Spleen (tissue), 11 donors: ENCODE measurements around the gene PAX2. TPM values are rescaled to one million over a fixed set of nuclear protein-coding genes. Genes with fewer than 3 reads are reported as not detected.

Experiments
- DNase-seq: peaks from one replicate; pipeline ENCODE4 v3.0.0-alpha.2; 2020
- H3K27ac ChIP-seq, 8 donors: fragments of 200-600 bp; sonication (generic) in 7 of 8; 1 replicate in 4 of 8; 2 replicates in 4 of 8; pipeline versions ENCODE4 v1.5.0 to v1.8.0; 2016 to 2021; ENCODE audit warnings: inconsistent platforms in 4 of 8, mild to moderate bottlenecking in 4 of 8, moderate library complexity in 1 of 8
- H3K27me3 ChIP-seq, 7 donors: fragments of 200-600 bp; sonication (generic) in 6 of 7; replicated peaks in 1 of 7; 1 replicate in 4 of 7; 2 replicates in 3 of 7; pipeline versions ENCODE4 v1.5.0 to v1.8.0; 2016 to 2021; ENCODE audit warnings: inconsistent platforms in 3 of 7, mild to moderate bottlenecking in 1 of 7
- H3K36me3 ChIP-seq, 6 donors: fragments of 200-600 bp; sonication (generic) in 5 of 6; 1 replicate in 4 of 6; 2 replicates in 2 of 6; pipeline versions ENCODE4 v1.5.0 to v1.8.0; 2016 to 2021; ENCODE audit warnings: inconsistent platforms in 2 of 6
- H3K4me1 ChIP-seq, 6 donors: fragments of 200-600 bp; sonication (generic) in 5 of 6; 1 replicate in 3 of 6; 2 replicates in 3 of 6; pipeline versions ENCODE4 v1.5.0 to v1.8.0; 2016 to 2021; ENCODE audit warnings: inconsistent platforms in 3 of 6
- H3K4me3 ChIP-seq, 8 donors: fragments of 200-600 bp; sonication (generic) in 7 of 8; 1 replicate in 4 of 8; 2 replicates in 4 of 8; pipeline versions ENCODE4 v1.5.0 to v1.8.0; 2016 to 2021; ENCODE audit warnings: inconsistent platforms in 4 of 8, mild to moderate bottlenecking in 4 of 8, moderate library complexity in 2 of 8
- H3K9me3 ChIP-seq, 8 donors: fragments of 200-600 bp; sonication (generic) in 7 of 8; 1 replicate in 4 of 8; 2 replicates in 4 of 8; pipeline versions ENCODE4 v1.5.0 to v1.8.0; 2016 to 2021; ENCODE audit warnings: inconsistent platforms in 4 of 8
- CTCF ChIP-seq, 11 experiments: fragments of 200-600 bp in 7 of 11; fragments of 450-650 bp in 4 of 11; sonication (generic) in 4 of 11; IDR thresholded peaks in 8 of 11; conservative IDR thresholded peaks in 3 of 11; 1 replicate in 7 of 11; 2 replicates in 4 of 11; pipeline versions ENCODE4 v1.4.0 to v1.8.0; 2016 to 2021; ENCODE audit warnings: antibody characterized with exemption in 11 of 11, inconsistent platforms in 4 of 11, mild to moderate bottlenecking in 1 of 11
- POLR2A ChIP-seq, 3 donors: fragments of 450-650 bp; IDR thresholded peaks; one replicate each; pipeline ENCODE4 v1.5.1; 2017; ENCODE audit warnings: antibody characterized with exemption in 3 of 3, mild to moderate bottlenecking in 1 of 3
- POLR2AphosphoS5 ChIP-seq, 3 donors: sonication (generic); formaldehyde crosslinking; IDR thresholded peaks; one replicate each; pipeline ENCODE4 v1.5.1; 2017; ENCODE audit warnings: antibody characterized with exemption in 3 of 3
- whole genome bisulfite sequencing, 5 donors: extraction: QIAGEN DNeasy Blood & Tissue Kit in 3 of 5; methylation state at CpG; one replicate each; pipeline versions ENCODE4 v1.1.5 to v1.1.7; 2013 to 2018; 5-methylcytosine and 5-hydroxymethylcytosine counted together
- intact Hi-C: fragments of 100-400 bp; cut with DNase I; formaldehyde crosslinking; loops from one replicate; pipeline ENCODE4 v1.15.0; 2023; ENCODE audit warnings: low total_unique reads
- polyA plus RNA-seq, 3 donors: library from polyadenylated mRNA; stranded (reverse); fragments of 200-250 nt; gene quantifications; one replicate each; pipeline ENCODE4 v1.2.1, GENCODE V29; 2013
- total RNA-seq, 7 donors: library from RNA; depleted of rRNA in 3 of 7; stranded (reverse); fragments of >200 nt in 3 of 7; fragmentation: NEBNext Ultra II Directional in 4 of 7; extraction: Animal tissue kit (Norgen Biotek cat#: 25700) in 4 of 7; gene quantifications; one replicate each; pipeline versions ENCODE4 v1.1.0 to v1.2.1, GENCODE V29; 2016 to 2021
- donor health status: healthy with polysubstance abuse.
- donor health status: DM: no; HTN: no; CAD: no; lungs with moderate emphysema.
- donor health status: DM: no; HTN: no; CAD: no.
- donor health status: Bipolar disorder and iron deficiency.
- donor health status: healthy.
- donor health status: DM: no; HTN: no; CAD: no.
- donor health status: DM: yes; HTN: yes; CAD: no.

Gene PAX2
- total and polyA plus RNA-seq, 10 donors, result not detected

GRCh38 chr10:100874702-100875483 lies 129.5 kb downstream of the PAX2 start:
- no peak for DNase-seq
- WGBS, 5 donors, result 75 to 86% (median 81%) methylated on average over 20 of the region's 20 CpGs
- intact Hi-C loops, result loop anchor here (5.0 to 10.0 kb wide), 2 partner anchors 203 to 310 kb away; no protein-coding TSS in a partner anchor
- no peaks in the 10 kb centered on the region for H3K9me3 ChIP-seq
- H3K4me3 ChIP-seq, result no peak overlapping the region
- H3K27ac ChIP-seq, result no peak overlapping the region
- peaks cover 0 to 38% (median 5%) of the 10 kb centered on the region in 7 donors for H3K27me3 ChIP-seq
- TF ChIP-seq POLR2AphosphoS5 (IDR thresholded peaks at IDR 0.05), result no peak
- no peak for TF ChIP-seq CTCF (IDR thresholded peaks at IDR 0.05 in 8 of 11, conservative IDR thresholded peaks at IDR 0.05 in 3 of 11)
- TF ChIP-seq POLR2A (IDR thresholded peaks at IDR 0.05), result no peak
- H3K36me3 ChIP-seq, result no peaks in the 10 kb centered on the region
- peaks cover 0 to 9% (median 1%) of the 10 kb centered on the region in 6 donors for H3K4me1 ChIP-seq

- no peaks in the 10 kb centered on the region for H3K9me3 ChIP-seq
- no peak for TF ChIP-seq POLR2A (IDR thresholded peaks at IDR 0.05)
- TF ChIP-seq POLR2AphosphoS5 (IDR thresholded peaks at IDR 0.05), result no peak
- TF ChIP-seq CTCF (IDR thresholded peaks at IDR 0.05 in 8 of 11, conservative IDR thresholded peaks at IDR 0.05 in 3 of 11), result no peak
- H3K4me3 ChIP-seq, result no peak overlapping the region
- H3K27me3 ChIP-seq, result peaks cover 0 to 38% (median 5%) of the 10 kb centered on the region in 7 donors
- no peak overlapping the region for H3K27ac ChIP-seq
- H3K4me1 ChIP-seq, result peaks cover 0 to 16% (median 4%) of the 10 kb centered on the region in 6 donors
- intact Hi-C loops, result loop anchor here (5.0 to 10.0 kb wide), 2 partner anchors 203 to 311 kb away; no protein-coding TSS in a partner anchor
- H3K36me3 ChIP-seq, result no peaks in the 10 kb centered on the region
- no peak for DNase-seq
- 60 to 76% (median 65%) methylated on average over 5 of the region's 5 CpGs for WGBS, 5 donors
Observed at GRCh38 chr10:100875484-100876166, 130.2 kb downstream of the PAX2 start.

GRCh38 chr10:100876585-100877460 lies 131.4 kb downstream of the PAX2 start:
- Histone ChIP-seq H3K4me3 (no peak overlapping the region), H3K9me3 (no peaks in the 10 kb centered on the region), H3K27me3 (peaks cover 0 to 38% (median 5%) of the 10 kb centered on the region in 7 donors), H3K36me3 (no peaks in the 10 kb centered on the region), H3K4me1 (peaks cover 0 to 28% (median 12%) of the 10 kb centered on the region in 6 donors), H3K27ac (no peak overlapping the region)
- no peak for TF ChIP-seq POLR2AphosphoS5 (IDR thresholded peaks at IDR 0.05)
- TF ChIP-seq POLR2A (IDR thresholded peaks at IDR 0.05), result no peak
- no peak for TF ChIP-seq CTCF (IDR thresholded peaks at IDR 0.05 in 8 of 11, conservative IDR thresholded peaks at IDR 0.05 in 3 of 11)
- DNase-seq, result no peak
- intact Hi-C loops, result loop anchor here (5.0 to 10.0 kb wide), 2 partner anchors 205 to 312 kb away; no protein-coding TSS in a partner anchor
- WGBS, 5 donors, result 70 to 72% (median 71%) methylated on average over 24 of the region's 24 CpGs
